ENCODE data around the gene CYP26A1.

- TF ChIP-seq CTCF (IDR thresholded peaks at IDR 0.05): no peak
- no peak for TF ChIP-seq POLR2A (IDR thresholded peaks at IDR 0.05)
- no peak for TF ChIP-seq POLR2AphosphoS5 (IDR thresholded peaks at IDR 0.05)
Observed at GRCh38 chr10:93072225-93072712, 1.4 kb upstream of the CYP26A1 start.

All from suprapubic skin (tissue), 4 donors.